IMR-90 (cell line): ENCODE results near the gene XRN2. TPM values are rescaled to one million over a fixed set of nuclear protein-coding genes. Genes with fewer than 3 reads are reported as not detected.

Source experiments
- ATAC-seq: fragments of 200-7000 bp; cut with Tn5 transposase; 2 replicates; pipeline ENCODE4 v1.9.1; 2020; ENCODE audit warnings: low read depth, mild to moderate bottlenecking, moderate library complexity
- BruUV-seq: library from RNA; stranded (reverse); fragments of 400-500 nt; replicated peaks from 2 replicates; lab custom pipeline; 2021; lab: Mats Ljungman, UMichigan
- CTCF ChIA-PET: fragments of 300-600 bp; formaldehyde crosslinking; extraction: SDS; loops from one replicate; lab custom pipeline; 2021; ENCODE audit warnings: antibody characterized with exemption; lab: Yijun Ruan, JAX
- POLR2A ChIA-PET: fragments of 300-600 bp; sonication (Branson Sonifier 250); formaldehyde crosslinking; loops from one replicate; lab custom pipeline; 2022; ENCODE audit warnings: antibody characterized with exemption; ENCODE audit not compliant: unreplicated experiment; lab: Charles Lee
- DNase-seq: peaks from one replicate; pipeline ENCODE4 v3.0.0; 2013
- H2AFZ ChIP-seq: replicated peaks from 2 replicates; pipeline ENCODE3; 2013; ENCODE audit warnings: low read length, mild to moderate bottlenecking; ENCODE audit not compliant: poor library complexity
- H2AK5ac ChIP-seq: 2 replicates; pipeline ENCODE4 v1.6.1; 2013; ENCODE audit warnings: low read depth, low read length, inconsistent platforms
- H2AK9ac ChIP-seq: replicated peaks from 2 replicates; pipeline ENCODE3; 2013; ENCODE audit warnings: mild to moderate bottlenecking, low read depth, low read length, moderate library complexity; ENCODE audit not compliant: poor library complexity
- H2BK120ac ChIP-seq: 2 replicates; pipeline ENCODE4 v1.6.1; 2013; ENCODE audit warnings: low read depth, low read length, inconsistent platforms
- H2BK15ac ChIP-seq: 3 replicates; pipeline ENCODE4 v1.6.1; 2013; ENCODE audit warnings: low read depth, low read length, inconsistent platforms
- H2BK20ac ChIP-seq: 2 replicates; pipeline ENCODE4 v1.6.1; 2013; ENCODE audit warnings: low read depth, mild to moderate bottlenecking, inconsistent platforms, low read length, moderate library complexity
- H2BK5ac ChIP-seq: 2 replicates; pipeline ENCODE4 v1.6.1; 2013; ENCODE audit warnings: mild to moderate bottlenecking, low read depth, low read length, inconsistent platforms; ENCODE audit not compliant: poor library complexity, severe bottlenecking
- H3K14ac ChIP-seq: replicated peaks from 2 replicates; pipeline ENCODE4 v1.6.1; 2013; ENCODE audit warnings: low read depth, low read length, inconsistent platforms
- H3K18ac ChIP-seq: 2 replicates; pipeline ENCODE4 v1.6.1; 2013; ENCODE audit warnings: low read depth, low read length, control low read depth
- H3K23ac ChIP-seq: 2 replicates; pipeline ENCODE4 v1.6.1; 2013; ENCODE audit warnings: low read depth, low read length, inconsistent platforms
- H3K27ac ChIP-seq: 2 replicates; pipeline ENCODE4 v1.5.1; 2013; ENCODE audit warnings: mild to moderate bottlenecking, control low read depth, low read length; ENCODE audit not compliant: insufficient read depth
- H3K27me3 ChIP-seq: 2 replicates; pipeline ENCODE4 v1.6.1; 2013; ENCODE audit warnings: low read length; ENCODE audit not compliant: control insufficient read depth, insufficient read depth
- H3K36me3 ChIP-seq: 2 replicates; pipeline ENCODE4 v1.6.1; 2013; ENCODE audit warnings: low read length, mixed read lengths; ENCODE audit not compliant: control insufficient read depth, insufficient read depth
- H3K4ac ChIP-seq: 2 replicates; pipeline ENCODE4 v1.6.1; 2013; ENCODE audit warnings: low read depth, low read length, inconsistent platforms
- H3K4me1 ChIP-seq: 2 replicates; pipeline ENCODE4 v1.6.1; 2013; ENCODE audit warnings: low read length, mixed read lengths; ENCODE audit not compliant: control insufficient read depth, insufficient read depth
- H3K4me2 ChIP-seq: 2 replicates; pipeline ENCODE4 v1.6.1; 2013; ENCODE audit warnings: low read depth, mild to moderate bottlenecking, control low read depth, low read length, moderate library complexity
- H3K4me3 ChIP-seq: 2 replicates; pipeline ENCODE4 v1.5.1; 2013; ENCODE audit warnings: low read depth, mild to moderate bottlenecking, control low read depth, low read length, moderate library complexity; ENCODE audit not compliant: insufficient read depth
- H3K56ac ChIP-seq: 2 replicates; pipeline ENCODE4 v1.6.1; 2013; ENCODE audit warnings: low read length, inconsistent platforms; ENCODE audit not compliant: insufficient read depth; ENCODE audit errors: extremely low read depth
- H3K79me1 ChIP-seq, 2 experiments: 2 replicates each; pipeline ENCODE4 v1.6.1; 2013; ENCODE audit warnings: low read length in 2 of 2, inconsistent platforms in 1 of 2, low read depth in 1 of 2
- H3K9ac ChIP-seq: 2 replicates; pipeline ENCODE4 v1.6.1; 2013; ENCODE audit warnings: low read depth, low read length, control low read depth
- H3K9me1 ChIP-seq: 2 replicates; pipeline ENCODE4 v1.6.1; 2013; ENCODE audit warnings: low read length, inconsistent platforms; ENCODE audit not compliant: insufficient read depth
- H3K9me3 ChIP-seq: 2 replicates; pipeline ENCODE4 v1.6.1; 2013; ENCODE audit warnings: low read length; ENCODE audit not compliant: control insufficient read depth, insufficient read depth
- H4K20me1 ChIP-seq: 2 replicates; pipeline ENCODE4 v1.6.1; 2013; ENCODE audit warnings: low read length, inconsistent platforms; ENCODE audit not compliant: insufficient read depth
- H4K5ac ChIP-seq: 2 replicates; pipeline ENCODE4 v1.6.1; 2013; ENCODE audit warnings: mild to moderate bottlenecking, low read depth, low read length, control low read depth
- H4K8ac ChIP-seq, 2 experiments: 2 replicates each; pipeline ENCODE4 v1.6.1; 2013; ENCODE audit warnings: low read depth in 2 of 2, low read length in 2 of 2, control low read depth in 1 of 2, inconsistent platforms in 1 of 2
- H4K91ac ChIP-seq: 2 replicates; pipeline ENCODE4 v1.6.1; 2013; ENCODE audit warnings: low read depth, low read length, inconsistent platforms; ENCODE audit not compliant: insufficient read depth
- BHLHE40 ChIP-seq: fragments of 150-350 bp; IDR thresholded peaks from 2 replicates; pipeline ENCODE4 v1.6.1; 2016; ENCODE audit warnings: mild to moderate bottlenecking, low read depth, low read length
- FOS ChIP-seq: fragments of 150-350 bp; IDR thresholded peaks from 2 replicates; pipeline ENCODE4 v1.6.1; 2016; ENCODE audit warnings: low read depth, low read length
- MAZ ChIP-seq: IDR thresholded peaks from 2 replicates; pipeline ENCODE4 v1.6.1; 2012; ENCODE audit warnings: low read depth, mild to moderate bottlenecking, low read length, improper control_type of control experiment, moderate library complexity, borderline replicate concordance
- NFE2L2 ChIP-seq: fragments of 150-350 bp; IDR thresholded peaks from 2 replicates; pipeline ENCODE4 v1.6.1; 2016; ENCODE audit warnings: low read depth, mild to moderate bottlenecking, low read length
- POLR2A ChIP-seq: IDR thresholded peaks from 2 replicates; pipeline ENCODE4 v1.6.1; 2012; ENCODE audit warnings: mild to moderate bottlenecking, low read depth, low read length
- RAD21 ChIP-seq: IDR thresholded peaks from 2 replicates; pipeline ENCODE4 v1.6.1; 2012; ENCODE audit warnings: low read length, improper control_type of control experiment
- USF2 ChIP-seq: fragments of 150-350 bp; IDR thresholded peaks from 2 replicates; pipeline ENCODE4 v1.6.1; 2017; ENCODE audit warnings: mild to moderate bottlenecking, antibody characterized with exemption, low read length, low read depth
- WGBS, 2 experiments: methylation state at CpG; one replicate each; pipeline versions ENCODE4 v1.1.5 to v1.1.7; 2013; ENCODE audit warnings: missing lambda C conversion rate in 2 of 2; ENCODE audit not compliant: insufficient read length in 1 of 2; ENCODE audit errors: extremely low coverage in 2 of 2; 5-methylcytosine and 5-hydroxymethylcytosine counted together
- dilution Hi-C: fragments of 300-500 bp; cut with HindIII; formaldehyde crosslinking; loops from one replicate; pipeline ENCODE4 v1.14.3; 2018; ENCODE audit warnings: low sequenced_read_pairs; ENCODE audit not compliant: unreplicated experiment
- in situ Hi-C: fragments of 300-500 bp; cut with MboI; formaldehyde crosslinking; loops from 3 replicates; pipeline ENCODE4 v1.14.3; 2019; ENCODE audit warnings: low sequenced_read_pairs, inconsistent platforms, mixed read lengths
- intact Hi-C: fragments of 100-400 bp; cut with micrococcal nuclease; formaldehyde crosslinking; loops from 2 replicates; pipeline ENCODE4 v1.10.0; 2022
- polyA plus RNA-seq, 3 experiments: library from polyadenylated mRNA; depleted of rRNA; stranded (reverse); fragments of >200 nt; gene quantifications; 2 replicates each; pipeline ENCODE4 v1.2.3, GENCODE V29; 2012; ENCODE audit warnings: low replicate concordance in 1 of 3
- total RNA-seq: library from RNA; depleted of rRNA; stranded (reverse); fragments of >200 nt; gene quantifications from 2 replicates; pipeline ENCODE4 v1.2.3, GENCODE V29; 2012

Gene XRN2
- total and polyA plus RNA-seq, 2 of the 4 experiments (the other 2 are of a cell fraction) = 58.1 to 70.8 TPM

- in situ Hi-C loops (no loop called here), intact Hi-C loops (loop anchor here (10.0 kb wide), 1 partner anchor 184 kb away; the partner anchor contains the start of gene KIZ), dilution Hi-C loops (no loop called here)
- ATAC-seq (no peak), DNase-seq (no peak)
- H3K36me3 ChIP-seq = no peaks in the 10 kb centered on the region
- ChIA-PET CTCF (no interaction called here), POLR2A (no interaction called here)
- H3K4me2 ChIP-seq = no peak overlapping the region
- no peaks in the 10 kb centered on the region for H3K9me3 ChIP-seq
- no peak overlapping the region for H4K5ac ChIP-seq
- H3K14ac ChIP-seq = no peak overlapping the region
- no peak overlapping the region for H2BK15ac ChIP-seq
- no peak overlapping the region for H2AK9ac ChIP-seq
- H3K79me1 ChIP-seq = peaks cover 0 to 34% of the 10 kb centered on the region in 2 experiments; a peak in 3 of 4 replicates
- no peak overlapping the region for H3K23ac ChIP-seq
- BruUV-seq = no TSS peak
- H2BK5ac ChIP-seq = no peak overlapping the region
- H3K9ac ChIP-seq = no peak overlapping the region
- no peak overlapping the region for H3K4ac ChIP-seq
- H3K4me1 ChIP-seq = peaks cover 2% of the 10 kb centered on the region
- H3K4me3 ChIP-seq = no peak overlapping the region
- H2BK20ac ChIP-seq = no peak overlapping the region
- H2AFZ ChIP-seq = no peak overlapping the region
- peaks cover 4% of the 10 kb centered on the region; the same call in 1 of the 2 replicates for H3K9me1 ChIP-seq
- no peak overlapping the region for H4K8ac ChIP-seq
- no peak overlapping the region for H2AK5ac ChIP-seq
- no peak overlapping the region for H4K91ac ChIP-seq
- H3K27ac ChIP-seq = no peak overlapping the region
- TF ChIP-seq RAD21 (no peak), MAZ (no peak), FOS (no peak), POLR2A (no peak), NFE2L2 (no peak), BHLHE40 (no peak), USF2 (no peak)
- no peak overlapping the region for H3K18ac ChIP-seq
- H3K27me3 ChIP-seq = no peaks in the 10 kb centered on the region
- H3K56ac ChIP-seq = no peak overlapping the region
- no peak overlapping the region for H2BK120ac ChIP-seq
- peaks cover 78% of the 10 kb centered on the region for H4K20me1 ChIP-seq
- WGBS, 2 experiments = no CpG with 5 or more reads among the region's 2 CpGs
These were observed 5.2 kb downstream of the XRN2 start for GRCh38 chr20:21308340-21308739.
